Cerebellar nuclear complex (tissue), 1 donor: ENCODE measurements around the gene PPP1R36.
"Not testable (repeated sequence)": the region's sequence is repeated elsewhere in the genome, so short reads cannot be mapped to it uniquely, and the experiment has no call there.

Experiments
- DNase-seq, 2 experiments: peaks; one replicate each; lab custom pipeline; 2025; lab: John Stamatoyannopoulos, UW

PPP1R36 gene

GRCh38 chr14:64612971-64613666, 63.4 kb downstream of the PPP1R36 start:
- no peak for DNase-seq

- no peak for DNase-seq
These were observed 64.4 kb downstream of the PPP1R36 start for GRCh38 chr14:64614166-64614565.

- no peak for DNase-seq
These were observed 65.1 kb downstream of the PPP1R36 start for GRCh38 chr14:64614805-64615391.

- not testable (repeated sequence) for DNase-seq
These were observed 68.2 kb downstream of the PPP1R36 start for GRCh38 chr14:64617872-64618408.

GRCh38 chr14:64620910-64621309, 71.1 kb downstream of the PPP1R36 start:
- no peak for DNase-seq

- DNase-seq: no peak
These were observed 73.9 kb downstream of the PPP1R36 start for GRCh38 chr14:64623554-64624165.

- no peak for DNase-seq
These were observed 75.8 kb downstream of the PPP1R36 start for GRCh38 chr14:64625386-64626232.

- DNase-seq: no peak
These were observed 79.2 kb downstream of the PPP1R36 start for GRCh38 chr14:64628940-64629408.

GRCh38 chr14:64630778-64631177, 81.0 kb downstream of the PPP1R36 start:
- no peak for DNase-seq

- DNase-seq: not testable (repeated sequence)
These were observed 81.5 kb downstream of the PPP1R36 start for GRCh38 chr14:64631222-64631621.

- DNase-seq: no peak
These were observed 82.3 kb downstream of the PPP1R36 start for GRCh38 chr14:64632056-64632455.

GRCh38 chr14:64634558-64634957, 84.8 kb downstream of the PPP1R36 start:
- no peak for DNase-seq

GRCh38 chr14:64636208-64636979, 86.6 kb downstream of the PPP1R36 start:
- DNase-seq: no peak

GRCh38 chr14:64636980-64637429, 87.2 kb downstream of the PPP1R36 start:
- DNase-seq: no peak

- no peak for DNase-seq
These were observed 88.1 kb downstream of the PPP1R36 start for GRCh38 chr14:64637735-64638473.

GRCh38 chr14:64638625-64639024, 88.9 kb downstream of the PPP1R36 start:
- no peak for DNase-seq
